ENCODE measurements around the gene PP2D1.
A peak's percentile ranks its signal among the peaks of the same experiment; 100 is the strongest.

Gene PP2D1

DNA sequence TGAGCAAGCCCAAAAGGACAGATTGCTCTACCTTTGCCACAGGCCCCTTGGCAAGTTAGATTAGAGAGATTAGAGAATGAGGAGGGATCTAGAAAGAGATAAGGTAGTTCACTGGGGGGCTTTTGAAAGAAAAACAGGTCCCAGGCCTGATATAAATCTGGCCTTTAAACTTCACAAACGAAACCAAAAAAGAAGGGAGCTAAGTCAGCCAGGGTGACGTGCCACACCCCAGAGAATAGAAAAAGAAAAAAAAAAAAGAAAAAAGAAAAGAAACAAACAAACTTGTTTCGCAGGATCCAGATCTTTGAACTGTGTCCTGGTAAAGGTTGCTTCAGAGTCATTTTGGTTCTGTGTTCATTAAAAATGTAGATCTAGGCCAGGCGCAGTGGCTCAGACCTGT lies 31.8 kb upstream of the PP2D1 start:
- Histone ChIP-seq H3K4me2 (ENCODE audit: low read length) (peak overlapping the region; percentile 76), H2AFZ (ENCODE audit: low read depth, low read length) (0 out of 2 replicates have a peak overlapping the region, but pooled peaks have one; percentile 7), H3K9ac (ENCODE audit: low read length) (peak overlapping the region; percentile 44), H3K79me2 (ENCODE audit: low read length) (peaks cover 33% of the 10 kb centered on the region), H3K4me1 (ENCODE audit: low read length) (peaks cover 48% of the 10 kb centered on the region), H3K27ac (ENCODE audit: low read length) (no peak overlapping the region), H3K9me3 (ENCODE audit: insufficient read depth, low read length) (no peaks in the 10 kb centered on the region), H3K36me3 (replicated peaks; ENCODE audit: low read depth, low read length) (no peaks in the 10 kb centered on the region), H3K4me3 (ENCODE audit: low read length) (peak overlapping the region; percentile 46), H4K20me1 (ENCODE audit: insufficient read depth, low read length) (peaks cover 9% of the 10 kb centered on the region; the same call in 1 of the 2 replicates), H3K27me3 (ENCODE audit: low read depth, low read length) (no peaks in the 10 kb centered on the region)
- TF ChIP-seq, protein P1, sequence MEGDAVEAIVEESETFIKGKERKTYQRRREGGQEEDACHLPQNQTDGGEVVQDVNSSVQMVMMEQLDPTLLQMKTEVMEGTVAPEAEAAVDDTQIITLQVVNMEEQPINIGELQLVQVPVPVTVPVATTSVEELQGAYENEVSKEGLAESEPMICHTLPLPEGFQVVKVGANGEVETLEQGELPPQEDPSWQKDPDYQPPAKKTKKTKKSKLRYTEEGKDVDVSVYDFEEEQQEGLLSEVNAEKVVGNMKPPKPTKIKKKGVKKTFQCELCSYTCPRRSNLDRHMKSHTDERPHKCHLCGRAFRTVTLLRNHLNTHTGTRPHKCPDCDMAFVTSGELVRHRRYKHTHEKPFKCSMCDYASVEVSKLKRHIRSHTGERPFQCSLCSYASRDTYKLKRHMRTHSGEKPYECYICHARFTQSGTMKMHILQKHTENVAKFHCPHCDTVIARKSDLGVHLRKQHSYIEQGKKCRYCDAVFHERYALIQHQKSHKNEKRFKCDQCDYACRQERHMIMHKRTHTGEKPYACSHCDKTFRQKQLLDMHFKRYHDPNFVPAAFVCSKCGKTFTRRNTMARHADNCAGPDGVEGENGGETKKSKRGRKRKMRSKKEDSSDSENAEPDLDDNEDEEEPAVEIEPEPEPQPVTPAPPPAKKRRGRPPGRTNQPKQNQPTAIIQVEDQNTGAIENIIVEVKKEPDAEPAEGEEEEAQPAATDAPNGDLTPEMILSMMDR (IDR thresholded peaks at IDR 0.05; ENCODE audit: low read depth, low read length), result no peak
- TF ChIP-seq EZH2phosphoT487 (IDR thresholded peaks at IDR 0.05; ENCODE audit: low read depth), result no peak

DNA sequence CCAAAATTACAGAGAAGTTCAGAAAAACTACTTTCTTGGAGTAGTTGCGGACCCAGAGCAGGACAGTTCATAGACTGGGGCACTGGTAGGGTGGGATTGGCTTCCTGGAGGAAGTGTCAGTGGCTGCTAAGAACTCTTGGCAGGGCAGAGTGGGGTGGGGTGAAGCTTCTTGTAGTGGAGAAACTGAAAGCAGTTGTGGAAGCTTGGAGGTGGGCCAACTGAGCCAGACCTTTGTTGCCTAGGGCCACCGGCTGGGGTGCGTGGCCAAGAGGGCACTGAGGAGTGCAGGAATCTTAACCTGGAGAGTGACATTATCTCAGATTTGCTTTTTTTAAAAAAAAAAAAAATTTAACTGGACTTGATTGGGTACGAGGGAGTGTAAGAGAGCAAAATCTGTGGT lies 31.3 kb upstream of the PP2D1 start:
- TF ChIP-seq, protein P1 (IDR thresholded peaks at IDR 0.05; ENCODE audit: low read depth, low read length), result no peak
- TF ChIP-seq EZH2phosphoT487 (IDR thresholded peaks at IDR 0.05; ENCODE audit: low read depth), result no peak
- no peak overlapping the region for H3K27ac ChIP-seq (ENCODE audit: low read length)
- H3K9me3 ChIP-seq (ENCODE audit: insufficient read depth, low read length), result no peaks in the 10 kb centered on the region
- peak overlapping the region; percentile 44 for H3K9ac ChIP-seq (ENCODE audit: low read length)
- peaks cover 48% of the 10 kb centered on the region for H3K4me1 ChIP-seq (ENCODE audit: low read length)
- H2AFZ ChIP-seq (ENCODE audit: low read depth, low read length), result no peak overlapping the region
- no peaks in the 10 kb centered on the region for H3K36me3 ChIP-seq (replicated peaks; ENCODE audit: low read depth, low read length)
- H4K20me1 ChIP-seq (ENCODE audit: insufficient read depth, low read length), result peaks cover 9% of the 10 kb centered on the region; the same call in 1 of the 2 replicates
- H3K4me3 ChIP-seq (ENCODE audit: low read length), result peak overlapping the region; percentile 46
- H3K27me3 ChIP-seq (ENCODE audit: low read depth, low read length), result no peaks in the 10 kb centered on the region
- H3K4me2 ChIP-seq (ENCODE audit: low read length), result peak overlapping the region; percentile 76
- peaks cover 33% of the 10 kb centered on the region for H3K79me2 ChIP-seq (ENCODE audit: low read length)

DNA sequence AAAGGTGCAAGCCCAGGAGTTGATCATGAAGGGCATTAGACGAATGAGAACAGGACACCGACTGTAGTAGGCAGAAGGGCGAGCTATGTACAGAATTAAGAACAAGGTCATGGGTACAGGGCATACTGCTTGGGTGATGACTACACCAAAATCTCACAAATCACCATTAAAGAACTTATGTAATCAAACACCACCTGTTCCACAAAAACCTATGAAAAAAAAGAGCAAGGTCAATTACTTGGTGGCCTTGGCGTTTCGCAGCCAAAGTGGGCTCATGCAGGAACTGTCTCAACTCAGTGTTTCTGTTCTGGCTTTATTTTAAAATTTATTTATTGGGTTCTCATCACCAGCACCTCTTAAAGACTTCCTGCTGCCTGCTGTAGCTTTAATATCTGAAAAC lies 30.3 kb upstream of the PP2D1 start:
- Histone ChIP-seq H3K4me2 (ENCODE audit: low read length) (no peak overlapping the region), H3K9ac (ENCODE audit: low read length) (no peak overlapping the region), H3K4me1 (ENCODE audit: low read length) (peaks cover 40% of the 10 kb centered on the region)

DNA sequence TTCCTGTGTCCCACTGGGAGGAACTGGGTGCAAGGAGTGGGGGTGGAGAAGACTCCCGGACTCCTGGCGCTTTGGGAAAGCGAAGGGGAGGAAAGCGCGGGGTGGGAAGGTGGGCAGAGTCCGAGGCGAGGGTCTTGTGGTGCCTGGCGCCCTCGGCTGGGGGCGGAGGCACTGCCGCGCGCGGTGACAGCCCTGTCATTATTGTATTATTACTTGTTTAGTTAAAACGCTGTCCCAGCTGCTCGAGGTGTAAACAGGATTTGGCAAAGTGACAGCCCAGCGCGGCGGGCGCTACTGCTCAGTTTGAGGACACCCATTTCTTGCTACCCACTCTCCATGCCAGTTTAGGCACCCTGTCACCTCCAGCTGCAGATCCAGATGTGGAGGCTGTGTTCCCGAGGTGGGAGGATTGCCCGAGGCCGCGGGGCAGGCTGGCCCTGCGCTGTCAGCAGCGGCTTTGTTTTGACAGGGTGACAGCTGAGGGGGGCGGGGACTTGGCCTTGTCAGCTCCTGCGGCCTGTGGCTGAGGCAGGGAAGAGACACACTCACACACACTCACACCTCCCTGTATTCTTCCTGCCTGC lies 29.2 kb upstream of the PP2D1 start:
- no peaks in the 10 kb centered on the region for H3K27me3 ChIP-seq (ENCODE audit: low read depth, low read length)
- H3K79me2 ChIP-seq (ENCODE audit: low read length), result peaks cover 22% of the 10 kb centered on the region
- TF ChIP-seq, protein P1 (IDR thresholded peaks at IDR 0.05; ENCODE audit: low read depth, low read length), result no peak
- no peak for TF ChIP-seq EZH2phosphoT487 (IDR thresholded peaks at IDR 0.05; ENCODE audit: low read depth)
- peaks cover 9% of the 10 kb centered on the region; the same call in 1 of the 2 replicates for H4K20me1 ChIP-seq (ENCODE audit: insufficient read depth, low read length)
- peaks cover 30% of the 10 kb centered on the region for H3K4me1 ChIP-seq (ENCODE audit: low read length)
- peak overlapping the region; percentile 80 for H3K4me3 ChIP-seq (ENCODE audit: low read length)
- H3K36me3 ChIP-seq (replicated peaks; ENCODE audit: low read depth, low read length), result no peaks in the 10 kb centered on the region
- H3K4me2 ChIP-seq (ENCODE audit: low read length), result peak overlapping the region; percentile 86
- peak overlapping the region; percentile 66 for H3K9ac ChIP-seq (ENCODE audit: low read length)
- H3K9me3 ChIP-seq (ENCODE audit: insufficient read depth, low read length), result no peaks in the 10 kb centered on the region
- peak overlapping the region; percentile 71; the same call in 1 of the 2 replicates for H3K27ac ChIP-seq (ENCODE audit: low read length)
- no peak overlapping the region for H2AFZ ChIP-seq (ENCODE audit: low read depth, low read length)

More for the DNA sequence above, 30.3 kb upstream of the PP2D1 start:
- no peaks in the 10 kb centered on the region for H3K36me3 ChIP-seq (replicated peaks; ENCODE audit: low read depth, low read length)
- TF ChIP-seq, protein P1 (IDR thresholded peaks at IDR 0.05; ENCODE audit: low read depth, low read length), result no peak
- no peak for TF ChIP-seq EZH2phosphoT487 (IDR thresholded peaks at IDR 0.05; ENCODE audit: low read depth)
- H3K27me3 ChIP-seq (ENCODE audit: low read depth, low read length), result no peaks in the 10 kb centered on the region
- peaks cover 31% of the 10 kb centered on the region for H3K79me2 ChIP-seq (ENCODE audit: low read length)
- no peaks in the 10 kb centered on the region for H3K9me3 ChIP-seq (ENCODE audit: insufficient read depth, low read length)
- H3K27ac ChIP-seq (ENCODE audit: low read length), result no peak overlapping the region
- H4K20me1 ChIP-seq (ENCODE audit: insufficient read depth, low read length), result peaks cover 9% of the 10 kb centered on the region; the same call in 1 of the 2 replicates
- no peak overlapping the region for H3K4me3 ChIP-seq (ENCODE audit: low read length)
- no peak overlapping the region for H2AFZ ChIP-seq (ENCODE audit: low read depth, low read length)
